Measurements from ENCODE around the gene SH3BGRL. TPM values are rescaled to one million over a fixed set of nuclear protein-coding genes. Genes with fewer than 3 reads are reported as not detected.

SH3BGRL gene
- total RNA-seq, 1 experiment from 2014 or later = 32.4 TPM

- no peak overlapping the region for H3K4me2 ChIP-seq (ENCODE audit: low read length)
- ATAC-seq (no peak), DNase-seq (ENCODE audit: low read depth, low spot score) (no peak)
- H3K4me1 ChIP-seq (ENCODE audit: control insufficient read depth in 1 of 2, insufficient read depth in 2 of 2, low read length in 2 of 2) = 0 out of 4 replicates have a peak, but pooled peaks cover 0 to 2% of the 10 kb centered on the region in 2 experiments
- no peak overlapping the region for H3K27ac ChIP-seq (ENCODE audit: low read depth, low read length)
- H3K4me3 ChIP-seq (replicated peaks in 1 of 2; ENCODE audit: low read depth in 1 of 2, low read length in 2 of 2) = no peak overlapping the region
- H3K36me3 ChIP-seq (ENCODE audit: control insufficient read depth in 1 of 2, insufficient read depth in 2 of 2, low read length in 2 of 2) = no peaks in the 10 kb centered on the region
- no peaks in the 10 kb centered on the region for H3K9me2 ChIP-seq (ENCODE audit: insufficient read depth)
- no peak overlapping the region for H2AFZ ChIP-seq (ENCODE audit: low read depth, low read length, poor library complexity, severe bottlenecking)
- BruUV-seq (replicated peaks) = no TSS peak
- intact Hi-C loops (cut with micrococcal nuclease) = no loop called here
- ChIA-PET POLR2A (no interaction called here), RAD21 (ENCODE audit: low non-redundant PET in 1 of 2, low total read pairs in 2 of 2, uncharacterized antibody in 2 of 2, unreplicated experiment in 2 of 2) (no interaction called here), CTCF (no interaction called here)
- no peaks in the 10 kb centered on the region for H3K79me2 ChIP-seq (ENCODE audit: insufficient read depth, low read length)
- H3K9me3 ChIP-seq (ENCODE audit: control insufficient read depth in 1 of 2, insufficient read depth in 1 of 2, low read depth in 1 of 2, low read length in 2 of 2) = no peaks in the 10 kb centered on the region
- H3K9ac ChIP-seq (ENCODE audit: low read length) = no peak overlapping the region
- no peaks in the 10 kb centered on the region for H3K27me3 ChIP-seq (ENCODE audit: insufficient read depth, low read length)
- TF ChIP-seq ZNF274 (IDR thresholded peaks at IDR 0.05; ENCODE audit: low read depth, low read length) (no peak), RAD21 (IDR thresholded peaks at IDR 0.05; ENCODE audit: low read depth) (no peak), SIN3A (IDR thresholded peaks at IDR 0.05; ENCODE audit: low read depth) (no peak), SRF (IDR thresholded peaks at IDR 0.05; ENCODE audit: low read depth) (no peak), ZBTB33 (IDR thresholded peaks at IDR 0.05; ENCODE audit: extremely low read depth, insufficient replicate concordance, low read length) (no peak), REST (IDR thresholded peaks at IDR 0.05; ENCODE audit: low read depth) (no peak), EGR1 (IDR thresholded peaks at IDR 0.05; ENCODE audit: low read depth) (no peak), ATF3 (IDR thresholded peaks at IDR 0.05) (no peak), MAX (IDR thresholded peaks at IDR 0.05) (no peak), ZFX (IDR thresholded peaks at IDR 0.05) (no peak), POLR2AphosphoS5 (IDR thresholded peaks at IDR 0.05; ENCODE audit: low read depth, low read length) (no peak), EZH2 (IDR thresholded peaks at IDR 0.05) (no peak), TCF7L2 (IDR thresholded peaks at IDR 0.05; ENCODE audit: borderline replicate concordance, extremely low read depth, insufficient read depth, insufficient read length) (no peak), POLR2A (IDR thresholded peaks at IDR 0.05; ENCODE audit: borderline replicate concordance, extremely low read depth, insufficient read depth, insufficient read length) (no peak)
- no peaks in the 10 kb centered on the region for H4K20me1 ChIP-seq (ENCODE audit: insufficient read depth)
These were observed 103.3 kb downstream of the SH3BGRL start for GRCh38 chrX:81305240-81305639.
